ENCODE results near the gene SLCO1C1.

- no peak for TF ChIP-seq HDAC2 (IDR thresholded peaks at IDR 0.05)
- no peak for TF ChIP-seq ATF2 (CRISPR knock-in tag; IDR thresholded peaks at IDR 0.05)
- TF ChIP-seq, protein P1, sequence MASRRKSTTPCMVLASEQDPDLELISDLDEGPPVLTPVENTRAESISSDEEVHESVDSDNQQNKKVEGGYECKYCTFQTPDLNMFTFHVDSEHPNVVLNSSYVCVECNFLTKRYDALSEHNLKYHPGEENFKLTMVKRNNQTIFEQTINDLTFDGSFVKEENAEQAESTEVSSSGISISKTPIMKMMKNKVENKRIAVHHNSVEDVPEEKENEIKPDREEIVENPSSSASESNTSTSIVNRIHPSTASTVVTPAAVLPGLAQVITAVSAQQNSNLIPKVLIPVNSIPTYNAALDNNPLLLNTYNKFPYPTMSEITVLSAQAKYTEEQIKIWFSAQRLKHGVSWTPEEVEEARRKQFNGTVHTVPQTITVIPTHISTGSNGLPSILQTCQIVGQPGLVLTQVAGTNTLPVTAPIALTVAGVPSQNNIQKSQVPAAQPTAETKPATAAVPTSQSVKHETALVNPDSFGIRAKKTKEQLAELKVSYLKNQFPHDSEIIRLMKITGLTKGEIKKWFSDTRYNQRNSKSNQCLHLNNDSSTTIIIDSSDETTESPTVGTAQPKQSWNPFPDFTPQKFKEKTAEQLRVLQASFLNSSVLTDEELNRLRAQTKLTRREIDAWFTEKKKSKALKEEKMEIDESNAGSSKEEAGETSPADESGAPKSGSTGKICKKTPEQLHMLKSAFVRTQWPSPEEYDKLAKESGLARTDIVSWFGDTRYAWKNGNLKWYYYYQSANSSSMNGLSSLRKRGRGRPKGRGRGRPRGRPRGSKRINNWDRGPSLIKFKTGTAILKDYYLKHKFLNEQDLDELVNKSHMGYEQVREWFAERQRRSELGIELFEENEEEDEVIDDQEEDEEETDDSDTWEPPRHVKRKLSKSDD (conservative IDR thresholded peaks at IDR 0.05; ENCODE audit: low read length), result no peak
- TF ChIP-seq CBX3 (IDR thresholded peaks at IDR 0.05; ENCODE audit: borderline replicate concordance in 1 of 2, low read length in 2 of 2), result no peak
- TF ChIP-seq XRCC4 (IDR thresholded peaks at IDR 0.05; ENCODE audit: extremely low read depth, insufficient read depth, insufficient read length), result no peak
- TF ChIP-seq ZNF609 (CRISPR knock-in tag; IDR thresholded peaks at IDR 0.05; ENCODE audit: borderline replicate concordance), result no peak
- TF ChIP-seq PRPF4 (IDR thresholded peaks at IDR 0.05; ENCODE audit: insufficient read depth, low read depth, low read length, poor library complexity, severe bottlenecking), result no peak
- no peak for TF ChIP-seq EP400 (IDR thresholded peaks at IDR 0.05)
- TF ChIP-seq HNRNPLL (IDR thresholded peaks at IDR 0.05; ENCODE audit: low read depth, low read length, poor library complexity, severe bottlenecking), result no peak
- no peak for TF ChIP-seq ZNF785 (CRISPR knock-in tag; IDR thresholded peaks at IDR 0.05)
Observed at GRCh38 chr12:20731274-20731673, 36.1 kb downstream of the SLCO1C1 start.
